IMR-90 (cell line): ENCODE measurements around the gene ACACA.

ENCODE experiments used
- BHLHE40 ChIP-seq: fragments of 150-350 bp; IDR thresholded peaks from 2 replicates; pipeline ENCODE4 v1.6.1; 2016; ENCODE audit warnings: mild to moderate bottlenecking, low read depth, low read length
- CEBPB ChIP-seq: IDR thresholded peaks from 2 replicates; pipeline ENCODE4 v1.6.1; 2012; ENCODE audit warnings: low read depth, low read length, improper control_type of control experiment
- CHD1 ChIP-seq: IDR thresholded peaks from 2 replicates; pipeline ENCODE4 v1.6.1; 2012; ENCODE audit warnings: low read depth, low read length, improper control_type of control experiment
- CTCF ChIP-seq: conservative IDR thresholded peaks from 2 replicates; pipeline ENCODE4 v1.5.1; 2012; ENCODE audit warnings: mild to moderate bottlenecking, low read depth, low read length, improper control_type of control experiment
- FOS ChIP-seq: fragments of 150-350 bp; IDR thresholded peaks from 2 replicates; pipeline ENCODE4 v1.6.1; 2016; ENCODE audit warnings: low read depth, low read length
- MAFK ChIP-seq: IDR thresholded peaks from 2 replicates; pipeline ENCODE4 v1.6.1; 2012; ENCODE audit warnings: low read depth, low read length, improper control_type of control experiment
- MAZ ChIP-seq: IDR thresholded peaks from 2 replicates; pipeline ENCODE4 v1.6.1; 2012; ENCODE audit warnings: low read depth, mild to moderate bottlenecking, low read length, improper control_type of control experiment, moderate library complexity, borderline replicate concordance
- NFE2L2 ChIP-seq: fragments of 150-350 bp; IDR thresholded peaks from 2 replicates; pipeline ENCODE4 v1.6.1; 2016; ENCODE audit warnings: low read depth, mild to moderate bottlenecking, low read length
- POLR2A ChIP-seq: IDR thresholded peaks from 2 replicates; pipeline ENCODE4 v1.6.1; 2012; ENCODE audit warnings: mild to moderate bottlenecking, low read depth, low read length
- RAD21 ChIP-seq: IDR thresholded peaks from 2 replicates; pipeline ENCODE4 v1.6.1; 2012; ENCODE audit warnings: low read length, improper control_type of control experiment
- SMC3 ChIP-seq: fragments of 150-350 bp; IDR thresholded peaks from 2 replicates; pipeline ENCODE4 v1.6.1; 2016; ENCODE audit warnings: low read depth, mild to moderate bottlenecking, antibody characterized with exemption, low read length, moderate library complexity
- TF ChIP-seq, protein P1 (sequence below): fragments of 150-350 bp; IDR thresholded peaks from 2 replicates; pipeline ENCODE4 v1.6.1; 2016; ENCODE audit warnings: low read depth, mild to moderate bottlenecking, low read length, moderate library complexity, borderline replicate concordance
- TF ChIP-seq, protein P2 (sequence below): fragments of 150-350 bp; IDR thresholded peaks from 2 replicates; pipeline ENCODE4 v1.6.1; 2017; ENCODE audit warnings: mild to moderate bottlenecking, antibody characterized with exemption, low read length, low read depth

DNA sequence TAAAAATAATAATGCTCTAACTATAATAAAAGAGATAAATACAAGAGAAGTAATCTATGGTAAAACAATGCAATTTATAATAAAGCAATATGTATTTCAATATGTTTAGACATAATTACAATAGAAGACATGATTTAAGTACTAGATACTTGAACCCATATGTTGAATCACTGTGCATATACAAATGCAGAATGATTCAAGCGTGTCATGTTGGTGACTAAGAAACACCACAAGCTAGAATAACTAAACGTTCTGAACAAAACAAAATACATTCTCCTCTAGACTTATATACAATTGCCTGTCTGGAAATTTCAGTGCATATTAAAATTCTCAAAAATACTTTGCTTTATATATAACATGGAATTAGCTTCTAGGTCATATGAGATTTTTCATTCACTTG lies 11.2 kb upstream of the ACACA start:
- TF ChIP-seq CTCF (no peak), POLR2A (no peak), CHD1 (no peak), NFE2L2 (no peak), CEBPB (no peak), BHLHE40 (no peak), RAD21 (no peak), MAZ (no peak), SMC3 (no peak), FOS (peak; percentile 66), MAFK (no peak)
- TF ChIP-seq, protein P1, sequence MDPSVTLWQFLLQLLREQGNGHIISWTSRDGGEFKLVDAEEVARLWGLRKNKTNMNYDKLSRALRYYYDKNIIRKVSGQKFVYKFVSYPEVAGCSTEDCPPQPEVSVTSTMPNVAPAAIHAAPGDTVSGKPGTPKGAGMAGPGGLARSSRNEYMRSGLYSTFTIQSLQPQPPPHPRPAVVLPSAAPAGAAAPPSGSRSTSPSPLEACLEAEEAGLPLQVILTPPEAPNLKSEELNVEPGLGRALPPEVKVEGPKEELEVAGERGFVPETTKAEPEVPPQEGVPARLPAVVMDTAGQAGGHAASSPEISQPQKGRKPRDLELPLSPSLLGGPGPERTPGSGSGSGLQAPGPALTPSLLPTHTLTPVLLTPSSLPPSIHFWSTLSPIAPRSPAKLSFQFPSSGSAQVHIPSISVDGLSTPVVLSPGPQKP = no peak
- TF ChIP-seq, protein P2, sequence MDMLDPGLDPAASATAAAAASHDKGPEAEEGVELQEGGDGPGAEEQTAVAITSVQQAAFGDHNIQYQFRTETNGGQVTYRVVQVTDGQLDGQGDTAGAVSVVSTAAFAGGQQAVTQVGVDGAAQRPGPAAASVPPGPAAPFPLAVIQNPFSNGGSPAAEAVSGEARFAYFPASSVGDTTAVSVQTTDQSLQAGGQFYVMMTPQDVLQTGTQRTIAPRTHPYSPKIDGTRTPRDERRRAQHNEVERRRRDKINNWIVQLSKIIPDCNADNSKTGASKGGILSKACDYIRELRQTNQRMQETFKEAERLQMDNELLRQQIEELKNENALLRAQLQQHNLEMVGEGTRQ = no peak
